KMS-11 (cell line): Measurements from ENCODE around the gene GARNL3.

Source experiments
- H2AFZ ChIP-seq: fragments of 200-600 bp; sonication (generic); 2 replicates; pipeline ENCODE4 v1.6.1; 2016; ENCODE audit warnings: antibody characterized with exemption, mixed run types, low read depth
- H3K27ac ChIP-seq: fragments of 200-600 bp; sonication (generic); 2 replicates; pipeline ENCODE4 v1.6.1; 2016; ENCODE audit warnings: mild to moderate bottlenecking, mixed run types
- H3K27me3 ChIP-seq: fragments of 200-600 bp; sonication (generic); 2 replicates; pipeline ENCODE4 v1.6.1; 2017; ENCODE audit warnings: mild to moderate bottlenecking, low read depth, mixed run types, moderate library complexity; ENCODE audit not compliant: insufficient read depth
- H3K36me3 ChIP-seq: fragments of 200-600 bp; sonication (generic); 2 replicates; pipeline ENCODE4 v1.6.1; 2017; ENCODE audit warnings: mild to moderate bottlenecking, mixed run types; ENCODE audit not compliant: insufficient read depth
- H3K4me1 ChIP-seq: fragments of 200-600 bp; sonication (generic); 2 replicates; pipeline ENCODE4 v1.6.1; 2016; ENCODE audit warnings: mild to moderate bottlenecking, low read depth, mixed run types; ENCODE audit not compliant: poor library complexity, severe bottlenecking
- H3K4me2 ChIP-seq: fragments of 200-600 bp; sonication (generic); 2 replicates; pipeline ENCODE4 v1.7.0; 2016; ENCODE audit warnings: mild to moderate bottlenecking, mixed run types
- H3K4me3 ChIP-seq: fragments of 200-600 bp; sonication (generic); IDR thresholded peaks from 2 replicates; pipeline ENCODE4 v1.6.1; 2017; ENCODE audit warnings: low read depth, low read length, mixed read lengths; ENCODE audit not compliant: insufficient read depth
- H3K79me2 ChIP-seq: fragments of 200-600 bp; sonication (generic); 2 replicates; pipeline ENCODE4 v1.6.1; 2016; ENCODE audit warnings: low read depth, mixed run types; ENCODE audit not compliant: insufficient read depth
- H3K9ac ChIP-seq: fragments of 200-600 bp; sonication (generic); 2 replicates; pipeline ENCODE4 v1.6.1; 2016; ENCODE audit warnings: mild to moderate bottlenecking, mixed run types
- H4K20me1 ChIP-seq: fragments of 200-600 bp; sonication (generic); 2 replicates; pipeline ENCODE4 v1.6.1; 2016; ENCODE audit warnings: mild to moderate bottlenecking, mixed run types; ENCODE audit not compliant: insufficient read depth
- TF ChIP-seq, protein P1 (sequence below): fragments of 200-600 bp; sonication (generic); conservative IDR thresholded peaks from 2 replicates; pipeline ENCODE4 v1.6.1; 2017; ENCODE audit warnings: low read depth, mild to moderate bottlenecking, antibody characterized with exemption, low read length, moderate library complexity, mixed read lengths

Gene GARNL3

DNA sequence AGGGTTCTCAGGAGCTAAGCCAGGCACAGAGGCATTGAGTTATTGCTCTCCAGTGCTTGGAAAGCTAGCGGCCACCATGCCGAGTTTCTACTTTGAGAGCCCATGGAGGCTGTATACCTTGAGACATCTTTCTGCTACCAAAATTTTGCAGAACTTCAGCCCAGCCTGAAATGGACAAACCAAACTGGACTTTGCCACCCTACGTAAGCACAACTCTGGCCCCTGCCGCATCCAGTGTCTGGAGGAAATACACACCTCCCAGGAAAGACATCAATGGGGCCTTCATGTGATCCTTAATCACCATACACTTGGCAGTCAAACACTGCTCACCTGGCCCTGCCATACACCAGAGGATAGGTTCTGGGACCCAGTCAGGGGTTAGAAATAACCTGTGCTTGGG is 27.8 kb downstream of the GARNL3 start:
- no peak overlapping the region for H3K27ac ChIP-seq
- H3K79me2 ChIP-seq = no peaks in the 10 kb centered on the region
- H3K4me2 ChIP-seq = no peak overlapping the region
- H3K4me3 ChIP-seq = no peak overlapping the region
- TF ChIP-seq, protein P1, sequence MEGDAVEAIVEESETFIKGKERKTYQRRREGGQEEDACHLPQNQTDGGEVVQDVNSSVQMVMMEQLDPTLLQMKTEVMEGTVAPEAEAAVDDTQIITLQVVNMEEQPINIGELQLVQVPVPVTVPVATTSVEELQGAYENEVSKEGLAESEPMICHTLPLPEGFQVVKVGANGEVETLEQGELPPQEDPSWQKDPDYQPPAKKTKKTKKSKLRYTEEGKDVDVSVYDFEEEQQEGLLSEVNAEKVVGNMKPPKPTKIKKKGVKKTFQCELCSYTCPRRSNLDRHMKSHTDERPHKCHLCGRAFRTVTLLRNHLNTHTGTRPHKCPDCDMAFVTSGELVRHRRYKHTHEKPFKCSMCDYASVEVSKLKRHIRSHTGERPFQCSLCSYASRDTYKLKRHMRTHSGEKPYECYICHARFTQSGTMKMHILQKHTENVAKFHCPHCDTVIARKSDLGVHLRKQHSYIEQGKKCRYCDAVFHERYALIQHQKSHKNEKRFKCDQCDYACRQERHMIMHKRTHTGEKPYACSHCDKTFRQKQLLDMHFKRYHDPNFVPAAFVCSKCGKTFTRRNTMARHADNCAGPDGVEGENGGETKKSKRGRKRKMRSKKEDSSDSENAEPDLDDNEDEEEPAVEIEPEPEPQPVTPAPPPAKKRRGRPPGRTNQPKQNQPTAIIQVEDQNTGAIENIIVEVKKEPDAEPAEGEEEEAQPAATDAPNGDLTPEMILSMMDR = no peak
- H4K20me1 ChIP-seq = no peaks in the 10 kb centered on the region
- H3K4me1 ChIP-seq = peaks cover 18% of the 10 kb centered on the region
- no peak overlapping the region for H2AFZ ChIP-seq
- H3K9ac ChIP-seq = no peak overlapping the region
- H3K36me3 ChIP-seq = no peaks in the 10 kb centered on the region
- no peaks in the 10 kb centered on the region for H3K27me3 ChIP-seq

DNA sequence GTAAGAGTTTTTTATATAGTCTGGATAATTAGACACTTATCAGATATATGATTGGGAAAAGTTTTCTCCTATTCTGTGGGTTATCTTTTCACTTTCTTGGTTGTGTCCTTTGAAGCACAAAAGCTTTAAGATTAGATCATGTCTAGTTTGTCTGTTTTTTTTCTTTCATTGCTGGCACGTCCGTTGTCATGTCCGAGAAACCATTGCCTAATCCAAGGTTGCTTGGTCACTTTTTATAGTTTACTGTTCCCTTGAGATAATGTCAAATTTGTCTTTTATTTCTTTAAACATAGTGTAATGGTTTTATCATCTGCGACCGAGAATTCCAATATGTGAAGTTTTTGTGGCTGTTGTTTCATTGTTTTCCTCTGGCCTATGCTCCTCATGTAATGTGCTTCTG is 28.8 kb downstream of the GARNL3 start:
- H3K27ac ChIP-seq = no peak overlapping the region
- TF ChIP-seq, protein P1 = no peak
- H3K4me2 ChIP-seq = peak overlapping the region; percentile 17; the same call in 1 of the 2 replicates
- no peaks in the 10 kb centered on the region for H3K27me3 ChIP-seq
- H2AFZ ChIP-seq = no peak overlapping the region
- H3K36me3 ChIP-seq = no peaks in the 10 kb centered on the region
- H3K4me3 ChIP-seq = no peak overlapping the region
- H3K9ac ChIP-seq = no peak overlapping the region
- peaks cover 18% of the 10 kb centered on the region for H3K4me1 ChIP-seq
- no peaks in the 10 kb centered on the region for H3K79me2 ChIP-seq
- no peaks in the 10 kb centered on the region for H4K20me1 ChIP-seq

DNA sequence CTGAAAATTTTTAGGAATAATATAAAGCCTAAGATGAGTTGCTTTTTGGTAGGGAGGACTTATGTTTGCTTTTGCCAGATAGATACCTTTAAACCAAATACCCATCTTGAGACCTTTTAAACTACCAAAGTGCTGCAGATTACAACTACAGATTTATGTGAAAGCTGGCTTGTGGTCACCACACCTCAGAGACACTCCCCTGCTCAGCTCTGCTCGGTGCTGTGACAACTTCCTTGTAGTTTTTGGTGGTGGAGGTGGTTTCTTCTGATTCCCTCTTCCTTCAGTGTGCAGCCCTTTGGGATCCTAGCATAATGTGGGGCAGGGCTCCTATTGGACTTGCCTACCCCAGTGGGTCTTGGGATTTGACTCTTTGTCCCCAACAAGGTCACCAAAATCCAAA is 29.2 kb downstream of the GARNL3 start:
- H3K27ac ChIP-seq = no peak overlapping the region; the same call in 1 of the 2 replicates
- no peaks in the 10 kb centered on the region for H3K27me3 ChIP-seq
- TF ChIP-seq, protein P1 = no peak
- no peak overlapping the region for H2AFZ ChIP-seq
- H4K20me1 ChIP-seq = no peaks in the 10 kb centered on the region
- H3K4me2 ChIP-seq = peak overlapping the region; percentile 17; the same call in 1 of the 2 replicates
- H3K36me3 ChIP-seq = no peaks in the 10 kb centered on the region
- no peak overlapping the region for H3K4me3 ChIP-seq
- H3K9ac ChIP-seq = no peak overlapping the region; the same call in 1 of the 2 replicates
- no peaks in the 10 kb centered on the region for H3K79me2 ChIP-seq
- peaks cover 18% of the 10 kb centered on the region for H3K4me1 ChIP-seq

DNA sequence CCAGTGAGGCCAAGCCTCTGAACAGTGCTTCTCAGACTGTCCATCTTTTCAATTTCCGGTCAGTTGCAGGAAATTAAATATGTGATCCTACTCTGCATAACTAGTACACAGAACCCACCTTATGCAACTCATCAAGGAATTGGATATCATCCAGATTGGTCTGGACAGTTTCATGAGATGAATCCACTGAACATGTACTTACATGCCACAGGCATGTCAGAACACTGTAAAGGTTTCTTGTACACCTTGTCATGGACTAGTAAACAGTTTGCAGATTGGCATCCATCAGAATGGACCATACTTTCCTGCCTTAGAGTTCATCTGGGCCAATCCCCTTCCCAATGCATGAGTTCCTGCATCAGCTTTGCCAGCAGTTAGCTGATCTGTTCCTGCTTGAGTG is 30.4 kb downstream of the GARNL3 start:
- Histone ChIP-seq H3K36me3 (no peaks in the 10 kb centered on the region), H3K4me3 (no peak overlapping the region), H3K79me2 (no peaks in the 10 kb centered on the region), H3K4me1 (peaks cover 18% of the 10 kb centered on the region), H2AFZ (no peak overlapping the region), H3K9ac (no peak overlapping the region), H3K27me3 (no peaks in the 10 kb centered on the region), H4K20me1 (no peaks in the 10 kb centered on the region), H3K4me2 (no peak overlapping the region), H3K27ac (no peak overlapping the region)
- TF ChIP-seq, protein P1 = no peak
